ENCODE data around the gene TRPM2. TPM values are rescaled to one million over a fixed set of nuclear protein-coding genes. Genes with fewer than 3 reads are reported as not detected.
A peak's percentile ranks its signal among the peaks of the same experiment; 100 is the strongest.

Gene TRPM2
- total RNA-seq, 1 donor = not detected

DNA sequence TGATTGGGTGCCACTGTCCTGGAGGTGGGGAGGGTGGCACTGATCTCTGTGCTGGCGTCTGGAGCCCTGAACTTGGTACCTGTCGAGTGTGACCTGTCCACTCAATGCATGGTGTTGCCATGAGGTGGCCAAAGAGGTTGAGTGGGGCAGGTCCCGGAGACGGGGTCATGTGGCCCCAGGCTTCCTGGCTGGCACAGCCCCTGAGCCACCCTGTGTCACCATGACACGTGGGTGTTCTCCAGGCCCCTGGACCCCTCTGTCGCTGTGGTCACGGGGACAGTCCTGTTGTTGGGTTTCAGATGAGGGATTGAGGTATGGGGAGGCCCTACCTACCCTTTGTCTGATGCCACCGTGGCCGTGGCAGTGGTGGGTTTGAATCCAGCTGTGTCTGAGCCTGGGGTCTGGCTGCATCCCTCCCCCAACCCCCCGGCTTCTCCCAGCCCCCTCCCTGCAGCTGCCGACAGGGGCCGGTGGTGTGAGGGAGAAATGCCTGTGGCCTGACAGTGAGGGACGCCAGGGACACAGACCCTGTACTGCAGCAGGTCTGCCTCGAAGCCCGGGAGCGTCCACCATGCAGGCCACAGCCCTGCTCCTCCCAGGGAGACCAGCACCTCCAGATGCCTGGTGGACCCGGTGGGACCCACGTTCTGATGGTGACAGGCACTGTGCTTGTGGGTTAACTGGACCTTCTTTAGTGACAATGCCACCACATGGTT, 12.0 kb downstream of the TRPM2 start:
- no peak for DNase-seq (ENCODE audit: low read depth)
- TF ChIP-seq, protein P1, sequence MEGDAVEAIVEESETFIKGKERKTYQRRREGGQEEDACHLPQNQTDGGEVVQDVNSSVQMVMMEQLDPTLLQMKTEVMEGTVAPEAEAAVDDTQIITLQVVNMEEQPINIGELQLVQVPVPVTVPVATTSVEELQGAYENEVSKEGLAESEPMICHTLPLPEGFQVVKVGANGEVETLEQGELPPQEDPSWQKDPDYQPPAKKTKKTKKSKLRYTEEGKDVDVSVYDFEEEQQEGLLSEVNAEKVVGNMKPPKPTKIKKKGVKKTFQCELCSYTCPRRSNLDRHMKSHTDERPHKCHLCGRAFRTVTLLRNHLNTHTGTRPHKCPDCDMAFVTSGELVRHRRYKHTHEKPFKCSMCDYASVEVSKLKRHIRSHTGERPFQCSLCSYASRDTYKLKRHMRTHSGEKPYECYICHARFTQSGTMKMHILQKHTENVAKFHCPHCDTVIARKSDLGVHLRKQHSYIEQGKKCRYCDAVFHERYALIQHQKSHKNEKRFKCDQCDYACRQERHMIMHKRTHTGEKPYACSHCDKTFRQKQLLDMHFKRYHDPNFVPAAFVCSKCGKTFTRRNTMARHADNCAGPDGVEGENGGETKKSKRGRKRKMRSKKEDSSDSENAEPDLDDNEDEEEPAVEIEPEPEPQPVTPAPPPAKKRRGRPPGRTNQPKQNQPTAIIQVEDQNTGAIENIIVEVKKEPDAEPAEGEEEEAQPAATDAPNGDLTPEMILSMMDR (IDR thresholded peaks at IDR 0.05; ENCODE audit: insufficient read depth, low read length) = no peak

DNA sequence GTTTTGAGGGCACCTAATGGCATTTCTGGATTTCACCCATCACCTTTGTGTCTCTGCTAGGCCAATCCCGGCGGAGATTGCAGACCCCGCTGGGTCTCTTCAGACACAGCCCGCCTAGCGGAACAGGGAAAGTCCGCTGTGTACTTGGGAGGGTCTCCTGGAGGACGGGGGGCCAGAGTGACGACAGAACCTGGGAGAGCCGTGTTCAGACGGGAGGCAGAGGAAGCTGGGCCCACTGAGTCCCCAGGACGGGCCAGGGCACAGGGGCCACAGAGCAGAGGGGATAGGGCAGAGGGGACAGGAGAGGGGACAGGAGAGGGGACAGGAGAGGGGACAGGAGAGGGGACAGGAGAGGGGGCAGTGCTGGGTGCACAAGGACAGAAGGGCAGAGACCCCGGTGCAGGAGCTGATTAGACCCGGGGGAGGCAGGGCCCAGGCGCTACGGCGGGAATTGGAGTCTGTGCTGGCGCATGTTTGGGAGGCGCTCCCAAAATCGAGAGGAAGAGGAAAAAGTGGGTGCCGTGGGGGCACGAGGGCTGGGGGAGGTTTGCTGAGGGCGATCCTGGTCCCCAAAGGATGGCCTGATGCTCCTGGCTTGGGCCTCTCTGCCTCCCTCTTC, 12.7 kb downstream of the TRPM2 start:
- no peak for DNase-seq (ENCODE audit: low read depth)
- no peak overlapping the region for H3K4me3 ChIP-seq (ENCODE audit: low read depth, low read length)
- TF ChIP-seq, protein P1 (IDR thresholded peaks at IDR 0.05; ENCODE audit: insufficient read depth, low read length) = no peak

More for the DNA sequence above, 12.0 kb downstream of the TRPM2 start:
- no peak overlapping the region for H3K4me3 ChIP-seq (ENCODE audit: low read depth, low read length)

DNA sequence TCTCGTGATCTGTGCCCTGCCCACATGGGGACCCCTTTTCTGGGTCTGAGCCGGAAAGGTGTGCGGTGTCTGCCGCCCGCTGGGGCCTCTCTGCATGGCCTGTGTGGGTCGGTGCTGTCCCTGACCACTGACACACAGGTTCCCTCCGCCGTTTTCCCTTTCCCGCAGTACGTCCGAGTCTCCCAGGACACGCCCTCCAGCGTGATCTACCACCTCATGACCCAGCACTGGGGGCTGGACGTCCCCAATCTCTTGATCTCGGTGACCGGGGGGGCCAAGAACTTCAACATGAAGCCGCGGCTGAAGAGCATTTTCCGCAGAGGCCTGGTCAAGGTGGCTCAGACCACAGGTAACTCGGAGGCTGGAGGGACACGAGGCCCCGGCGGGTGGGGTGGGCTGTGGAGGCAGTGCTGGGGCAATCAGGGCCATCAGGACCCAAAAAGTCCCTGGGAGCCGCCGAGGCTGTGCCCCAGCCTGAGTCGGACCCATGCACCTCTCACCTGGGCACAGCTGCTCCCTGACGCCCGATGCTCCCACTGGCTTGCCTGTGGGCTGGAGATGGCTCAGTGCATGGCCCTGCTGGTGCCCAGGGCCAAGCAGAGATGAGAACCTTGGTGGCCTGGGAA, 13.3 kb downstream of the TRPM2 start:
- TF ChIP-seq, protein P1 (IDR thresholded peaks at IDR 0.05; ENCODE audit: insufficient read depth, low read length) = no peak
- DNase-seq (ENCODE audit: low read depth) = no peak
- no peak overlapping the region for H3K4me3 ChIP-seq (ENCODE audit: low read depth, low read length)

DNA sequence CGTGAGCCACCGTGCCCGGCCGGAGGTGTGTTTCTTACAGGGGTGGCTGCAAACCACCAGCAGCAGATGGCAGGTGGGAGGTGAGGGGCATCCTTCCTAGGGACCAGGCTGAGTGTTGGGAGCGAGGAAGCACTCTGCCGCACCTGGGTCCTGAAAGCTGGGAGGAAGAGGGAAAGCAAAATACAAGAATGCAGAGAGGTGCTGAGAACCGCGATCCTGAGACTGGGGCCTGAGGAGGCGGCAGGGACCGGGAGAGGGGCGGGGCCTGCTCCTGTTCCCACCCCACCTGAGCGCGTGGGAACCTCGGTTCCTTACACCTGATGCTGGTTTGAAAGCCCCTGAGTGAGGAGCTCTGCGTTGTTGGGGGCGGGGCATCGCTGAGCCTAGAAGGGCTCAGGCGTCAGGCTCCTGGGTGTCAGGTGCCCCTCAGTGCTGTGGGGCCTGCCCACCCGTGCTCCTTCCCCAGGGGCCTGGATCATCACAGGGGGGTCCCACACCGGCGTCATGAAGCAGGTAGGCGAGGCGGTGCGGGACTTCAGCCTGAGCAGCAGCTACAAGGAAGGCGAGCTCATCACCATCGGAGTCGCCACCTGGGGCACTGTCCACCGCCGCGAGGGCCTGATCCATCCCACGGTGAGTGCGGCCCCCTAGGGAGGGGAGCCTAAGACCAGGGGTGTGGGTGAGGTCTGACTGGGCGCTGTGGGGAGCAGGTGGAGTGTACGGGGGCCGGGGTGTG, 15.5 kb downstream of the TRPM2 start:
- TF ChIP-seq, protein P1 (IDR thresholded peaks at IDR 0.05; ENCODE audit: insufficient read depth, low read length) = no peak
- DNase-seq (ENCODE audit: low read depth) = no peak
- no peak overlapping the region for H3K4me3 ChIP-seq (ENCODE audit: low read depth, low read length)

DNA sequence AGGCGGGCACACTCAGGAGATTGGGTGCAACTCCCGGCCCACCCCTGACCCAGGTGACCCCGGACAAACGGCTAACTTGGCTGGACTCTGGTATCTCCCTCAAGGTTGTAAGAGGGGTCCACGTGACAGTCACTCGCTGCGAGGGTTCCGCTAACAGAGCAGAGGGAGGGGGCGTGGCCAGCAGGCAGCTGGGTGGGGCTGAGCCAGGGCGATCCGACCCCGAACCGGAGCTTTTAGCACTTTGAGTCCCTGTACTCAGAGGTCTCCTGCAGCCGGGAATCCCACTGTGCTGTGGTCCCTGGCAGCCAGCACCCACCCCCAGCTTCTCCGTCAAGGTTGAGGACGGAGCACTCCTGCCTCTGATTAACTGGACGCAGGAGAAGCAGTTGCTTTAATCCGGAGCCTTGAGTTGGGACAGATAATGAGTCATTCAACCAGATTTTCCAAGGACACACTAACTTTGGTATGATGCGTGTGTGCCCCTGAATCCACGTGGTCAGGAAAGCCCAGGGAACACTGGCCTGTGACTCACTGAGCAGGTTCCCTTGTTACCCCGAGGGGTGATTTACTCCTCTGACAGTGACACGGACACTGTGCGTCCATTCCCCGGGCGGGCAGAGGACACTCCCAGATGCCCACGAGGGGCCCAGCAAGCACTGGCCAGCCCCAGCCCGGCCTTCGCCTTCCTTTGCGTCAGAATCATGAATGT, 16.8 kb downstream of the TRPM2 start:
- peak; percentile 2 for DNase-seq (ENCODE audit: low read depth)
- H3K4me3 ChIP-seq (ENCODE audit: low read depth, low read length) = no peak overlapping the region

More for the DNA sequence above, 16.8 kb downstream of the TRPM2 start:
- TF ChIP-seq, protein P1 (IDR thresholded peaks at IDR 0.05; ENCODE audit: insufficient read depth, low read length) = no peak
